Activated CD4-positive, CD25-positive, alpha-beta regulatory T cell treated with anti-CD3 and anti-CD28 coated beads, Interleukin-2, amount 50 U/mL, for 24 hours (primary cell): Measurements from ENCODE around the gene GRK5.

ENCODE experiments used
- ATAC-seq, 2 donors: fragments of 150-1000 bp; cut with Tn5 transposase; one replicate each; pipeline ENCODE4 v1.10.0; 2021; ENCODE audit warnings: mild to moderate bottlenecking in 1 of 2, moderate library complexity in 1 of 2

Gene GRK5

DNA sequence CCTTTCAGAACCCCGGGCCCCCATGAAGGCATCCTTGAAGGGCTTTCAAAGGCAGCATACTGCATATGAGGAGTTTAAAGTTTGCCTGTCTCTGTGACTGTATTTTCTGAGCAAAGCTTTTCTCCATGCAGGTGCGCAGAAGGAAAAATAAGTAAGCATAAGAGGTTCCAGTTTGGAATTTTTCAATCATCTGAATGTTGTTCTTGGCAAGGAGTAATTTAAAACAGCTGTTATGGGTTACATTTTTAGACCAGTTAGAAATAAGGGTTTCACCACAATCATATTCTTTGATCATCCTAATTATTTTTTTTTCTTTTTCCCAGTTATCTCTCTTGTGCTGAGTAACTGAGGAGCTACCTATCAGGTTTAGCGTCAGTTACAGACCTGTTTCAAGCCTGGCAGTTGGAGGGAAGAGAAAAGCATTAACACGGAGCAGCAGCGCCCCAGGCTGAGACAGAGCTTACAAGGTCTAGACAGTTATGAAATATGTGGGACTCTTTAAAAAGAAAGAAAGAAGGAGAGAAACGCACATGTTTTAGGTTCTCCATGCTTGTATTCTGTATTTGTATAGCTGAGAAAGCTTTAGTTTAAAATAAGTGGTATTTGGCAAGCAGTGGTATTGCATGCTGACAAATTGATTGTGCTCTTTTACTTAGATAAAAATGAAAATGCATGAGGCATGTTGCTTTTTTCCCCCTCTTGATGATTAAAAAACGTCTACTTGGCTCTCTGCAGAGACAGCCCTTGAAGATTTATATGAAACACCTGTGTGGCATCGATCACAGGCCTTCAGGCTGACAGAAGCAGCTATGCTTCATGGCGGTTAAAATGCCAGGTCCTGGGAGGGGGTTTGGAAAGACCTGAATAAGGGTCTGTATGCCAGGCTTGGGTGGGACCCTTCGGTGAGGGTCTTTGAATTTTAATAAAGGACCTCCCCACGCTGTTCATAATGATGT lies 157.6 kb downstream of the GRK5 start:
- no peak for ATAC-seq

DNA sequence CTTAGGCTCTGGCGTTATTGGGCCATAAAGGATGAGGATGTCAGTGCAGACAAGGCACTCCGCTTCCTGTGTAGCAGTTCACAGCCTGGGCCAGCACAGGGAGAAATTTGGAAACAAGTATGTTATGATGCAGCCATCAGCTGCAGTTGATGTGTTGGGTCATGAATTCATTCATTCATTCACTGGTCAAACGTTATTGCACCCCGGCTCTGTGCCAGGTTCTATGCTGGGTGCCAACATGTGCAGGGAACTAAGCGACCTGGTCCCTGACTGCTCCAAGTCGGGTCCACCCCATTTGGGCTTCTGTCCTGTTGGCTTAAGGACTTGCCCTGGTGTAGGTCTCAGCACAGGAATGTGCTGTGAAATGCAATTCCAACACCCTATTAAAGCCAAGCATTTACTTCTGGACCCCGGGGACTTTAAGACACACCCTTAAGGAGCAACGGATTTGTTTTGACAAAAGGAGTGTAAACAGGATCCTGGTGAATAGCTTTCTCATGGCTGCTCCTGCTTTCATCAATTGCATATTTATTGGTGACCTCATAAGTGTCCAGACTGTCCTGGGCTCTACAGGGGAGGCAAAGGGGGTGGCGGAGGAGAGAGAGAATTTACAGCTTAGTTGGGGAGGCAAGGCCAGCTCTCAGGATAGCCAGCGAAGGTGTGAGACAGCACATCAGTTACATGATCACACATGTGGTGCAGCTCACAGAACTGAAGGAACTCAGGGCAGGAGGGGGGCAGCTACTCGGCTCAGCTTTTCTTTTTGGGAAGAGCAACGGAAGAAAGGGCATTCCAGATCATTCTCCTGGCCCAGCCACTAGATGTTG lies 158.6 kb downstream of the GRK5 start:
- ATAC-seq = no peak

- ATAC-seq = no peak
Measured at GRCh38 chr10:119367841-119368549, 160.6 kb downstream of the GRK5 start.

DNA sequence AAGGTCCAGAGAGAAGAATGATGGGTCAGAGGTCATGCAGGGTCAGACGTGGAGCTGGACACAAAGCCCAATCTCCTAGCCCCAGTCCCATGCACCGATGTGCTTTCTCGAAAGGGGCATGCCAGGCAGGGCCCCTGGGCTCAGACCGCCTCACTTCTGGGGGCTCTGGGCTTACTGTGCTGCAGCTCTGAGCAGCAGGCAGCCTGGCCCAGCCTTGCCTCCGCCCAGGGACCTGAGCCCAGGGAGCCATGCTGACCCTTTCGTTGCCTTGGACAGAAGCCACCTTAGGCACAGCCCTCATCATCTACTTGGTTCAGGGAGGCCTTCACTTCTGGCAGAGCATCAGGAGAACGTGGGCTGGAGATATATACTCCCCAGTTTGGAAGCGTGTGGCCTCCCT lies 161.2 kb downstream of the GRK5 start:
- no peak for ATAC-seq

- ATAC-seq = no peak
Measured at GRCh38 chr10:119368991-119369869, 161.9 kb downstream of the GRK5 start.

DNA sequence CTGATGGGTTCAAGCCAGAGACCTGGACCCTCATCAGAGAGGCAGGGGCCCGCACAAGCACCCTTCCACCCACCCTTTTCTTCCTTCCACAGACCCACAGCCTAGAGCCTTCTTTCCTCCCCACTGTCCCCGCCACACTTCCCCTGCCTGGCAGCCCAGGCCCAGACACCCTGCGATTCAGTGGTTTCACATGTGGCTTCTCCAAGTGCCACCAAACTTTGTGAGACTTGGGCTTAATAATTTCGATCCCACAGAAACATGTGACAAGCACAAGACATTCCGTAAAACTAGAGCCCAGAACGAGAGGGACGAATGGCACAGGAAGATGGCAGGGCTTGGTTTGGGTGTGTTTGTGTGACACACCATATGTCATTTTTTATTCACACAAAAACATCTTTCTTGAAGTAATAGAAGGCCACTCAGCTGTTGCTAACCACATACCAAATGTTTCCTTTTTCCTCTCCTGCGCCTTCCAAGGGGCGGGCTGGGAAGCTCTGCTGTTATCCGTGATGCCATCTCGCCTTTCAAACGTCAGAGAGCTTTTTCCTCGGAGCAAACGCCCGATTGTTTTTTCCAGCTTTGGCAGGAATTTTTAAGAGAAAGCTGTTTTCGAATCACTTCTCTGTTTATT lies 162.9 kb downstream of the GRK5 start:
- ATAC-seq = no peak

GRCh38 chr10:119370972-119371703 lies 163.8 kb downstream of the GRK5 start:
- no peak for ATAC-seq

DNA sequence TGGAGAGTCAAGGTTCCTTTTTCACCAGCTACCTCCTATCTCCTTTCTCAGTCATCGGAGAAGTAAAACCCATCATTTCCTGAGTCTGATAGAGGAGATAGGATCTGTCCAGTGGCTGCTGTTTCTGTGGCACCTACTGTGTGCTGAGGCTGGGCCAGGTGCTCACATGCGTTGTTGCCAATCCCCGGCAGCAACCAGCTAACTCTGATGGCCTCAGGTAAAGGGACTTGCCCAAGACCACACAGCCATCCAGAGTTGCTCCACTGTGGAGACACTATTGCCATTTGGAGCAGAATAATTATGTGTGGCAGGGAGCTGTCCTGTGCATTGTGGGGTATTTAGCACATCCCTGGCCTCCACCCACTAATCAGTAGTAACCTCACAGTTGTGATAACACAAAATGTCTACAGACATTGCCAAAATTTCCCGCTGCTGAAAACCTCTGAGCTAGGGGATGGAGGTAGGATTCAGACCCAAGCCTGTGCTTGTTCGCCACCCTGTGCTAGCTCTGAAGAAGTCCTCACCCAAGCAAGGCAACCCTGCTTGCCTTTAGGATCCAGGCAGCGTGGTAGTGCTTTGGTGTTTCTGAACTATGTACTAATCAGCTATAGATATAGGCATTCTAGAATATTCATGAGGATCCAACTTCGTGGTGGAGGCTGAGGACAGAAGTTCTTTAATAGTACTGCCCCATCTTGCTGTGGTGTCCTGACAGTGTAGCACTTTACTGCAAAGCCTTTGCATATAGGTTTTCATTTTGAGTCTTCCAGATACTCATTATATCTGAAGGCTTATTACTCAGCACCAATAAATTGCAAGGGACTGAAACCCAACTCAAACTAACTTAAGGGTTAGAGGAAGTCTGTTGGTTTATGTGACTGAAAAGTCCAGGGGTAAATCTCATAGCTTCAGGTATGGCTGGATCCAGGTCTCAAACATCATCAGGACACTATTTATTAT lies 164.6 kb downstream of the GRK5 start:
- peak; percentile 35 to 72 for ATAC-seq

DNA sequence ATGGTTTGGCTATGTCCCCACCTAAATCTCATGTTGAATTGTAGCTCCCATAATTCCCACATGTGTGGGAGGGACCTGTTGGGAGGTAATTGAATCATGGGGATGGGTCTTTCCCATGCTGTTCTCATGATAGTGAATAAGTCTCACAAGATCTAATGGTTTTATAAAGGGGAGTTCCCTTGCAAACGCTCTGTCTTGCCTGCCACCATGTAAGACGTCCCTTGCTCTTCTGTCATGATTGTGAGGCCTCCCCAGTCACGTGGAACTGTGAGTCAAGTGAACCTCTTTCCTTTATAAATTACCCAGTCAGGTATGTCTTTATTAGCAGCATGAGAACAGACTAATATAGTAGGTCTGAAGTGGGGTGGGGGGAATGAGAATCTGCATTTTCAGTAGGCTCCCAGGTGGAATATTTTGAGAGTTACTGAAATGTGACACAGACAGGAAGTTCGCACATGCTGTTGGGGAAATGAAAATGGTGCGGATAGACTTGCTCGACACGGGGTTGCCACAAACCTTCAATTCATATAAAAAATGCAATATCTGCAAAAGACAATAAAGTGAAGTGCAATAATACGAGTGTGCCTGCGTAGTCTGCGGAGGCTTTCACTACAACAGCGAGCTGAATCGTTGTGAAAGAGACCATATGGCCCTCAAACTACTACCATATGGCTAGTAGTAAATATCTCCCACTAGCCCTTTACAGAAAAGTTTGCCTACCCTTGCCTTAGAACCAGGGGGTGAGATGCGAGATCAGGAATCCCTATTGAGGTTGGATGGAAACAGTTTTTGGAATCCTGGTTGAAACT lies 166.1 kb downstream of the GRK5 start:
- no peak for ATAC-seq

GRCh38 chr10:119374236-119374635 lies 166.9 kb downstream of the GRK5 start:
- ATAC-seq = no peak

DNA sequence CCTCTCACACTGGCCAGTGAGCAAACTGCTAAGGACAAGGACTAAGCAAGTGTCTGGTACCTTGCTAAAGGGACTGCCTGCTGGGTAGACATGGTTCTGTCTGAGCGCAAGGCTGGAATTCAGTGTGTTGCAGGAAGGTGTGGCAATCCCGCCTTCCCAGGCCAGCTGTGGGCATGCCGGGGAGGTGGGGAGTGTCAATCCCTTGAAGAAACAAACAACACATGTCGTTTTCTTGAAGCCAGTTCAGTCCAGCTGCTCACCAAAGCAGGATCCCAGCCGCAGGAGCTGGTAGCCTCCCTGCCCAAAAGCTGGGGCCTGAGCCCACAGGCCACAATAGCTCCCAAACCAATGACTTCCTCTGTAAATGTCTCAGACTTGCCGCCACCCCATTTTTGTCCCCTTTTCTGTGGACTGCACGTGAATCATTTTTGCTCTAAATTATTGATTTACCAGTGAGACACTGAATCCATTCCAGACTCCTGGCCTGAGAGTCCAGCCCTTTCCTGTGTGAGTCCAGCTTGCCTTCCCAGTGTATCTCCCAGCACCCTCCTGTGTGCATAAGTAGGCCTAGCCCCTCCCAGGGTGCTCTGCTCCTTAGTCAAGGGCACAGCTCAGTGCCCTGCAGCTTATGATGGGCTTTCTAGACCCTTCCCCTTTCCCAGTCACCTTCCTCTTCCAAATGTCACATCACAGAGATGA lies 168.4 kb downstream of the GRK5 start:
- ATAC-seq = no peak

DNA sequence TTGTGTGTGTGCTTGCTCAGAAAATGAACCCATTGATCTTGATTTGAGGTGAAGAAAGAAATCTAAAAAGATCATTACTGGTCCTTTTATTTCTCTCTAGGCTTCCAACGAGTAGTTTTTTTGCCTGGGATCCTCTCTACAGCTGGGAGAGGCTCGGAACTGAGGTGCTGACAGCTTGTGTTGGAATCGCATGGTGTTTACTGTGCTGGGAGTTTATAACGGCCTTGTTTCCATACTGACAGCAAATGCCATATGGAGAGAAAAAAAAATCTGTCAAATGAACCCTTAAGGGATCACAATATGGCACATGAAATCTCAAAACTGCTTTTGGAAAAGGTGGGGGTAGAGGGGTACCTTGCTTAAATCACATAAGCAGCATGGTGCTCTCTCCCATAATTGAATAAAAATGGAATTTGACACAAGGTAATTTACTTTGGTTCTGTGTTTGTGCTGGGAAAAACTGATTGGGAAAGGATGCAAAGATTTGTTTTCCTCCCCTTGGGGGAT lies 170.1 kb downstream of the GRK5 start:
- no peak for ATAC-seq

- ATAC-seq = no peak
Measured at GRCh38 chr10:119377958-119378736, 170.8 kb downstream of the GRK5 start.

DNA sequence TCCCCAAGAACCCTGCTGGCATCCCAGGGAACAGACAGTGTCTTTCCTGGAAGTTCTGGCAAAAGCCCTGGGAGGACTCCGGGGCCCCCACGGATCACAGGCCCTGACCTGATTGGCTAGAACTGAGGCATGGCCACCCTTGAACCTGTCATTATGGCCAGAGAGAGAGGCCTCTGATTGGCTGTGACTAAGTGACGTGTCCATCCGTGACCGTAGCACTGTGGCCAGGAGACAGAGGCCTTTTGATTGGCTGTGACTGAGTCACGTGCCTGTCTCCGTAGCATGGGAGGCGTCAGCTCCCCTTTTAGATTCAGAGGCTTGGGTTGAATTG lies 171.3 kb downstream of the GRK5 start:
- ATAC-seq = no peak

DNA sequence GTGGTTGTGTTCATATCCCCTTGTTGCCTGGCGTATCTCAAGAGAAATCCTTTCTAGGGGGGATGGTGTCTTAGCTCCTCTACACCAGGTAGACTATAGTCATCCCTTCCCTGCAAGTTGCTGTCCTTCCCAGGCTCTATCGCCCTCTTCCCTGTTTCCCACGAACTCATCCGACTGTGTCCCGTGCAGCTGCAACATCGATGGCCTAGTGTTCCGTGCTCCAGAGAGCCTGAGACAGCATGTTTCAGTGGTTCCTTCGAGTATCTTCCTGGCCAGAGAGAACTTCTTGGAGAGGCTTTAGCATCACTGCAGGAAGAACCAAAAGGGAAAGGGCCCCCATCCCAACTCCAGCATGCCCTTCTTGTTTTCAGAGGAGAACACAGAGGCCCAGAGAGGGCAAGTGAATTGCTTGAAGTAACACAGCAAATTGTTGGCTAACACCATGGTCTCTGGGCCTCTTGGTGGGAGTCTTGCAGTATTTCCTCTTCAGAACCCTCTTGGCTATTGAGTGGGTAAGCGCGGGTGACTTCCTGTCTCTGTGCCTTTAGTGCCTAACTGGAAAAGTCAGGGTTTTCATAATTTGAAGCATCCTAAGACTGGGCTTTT lies 172.2 kb downstream of the GRK5 start:
- no peak for ATAC-seq

GRCh38 chr10:119383174-119383856 lies 175.9 kb downstream of the GRK5 start:
- no peak for ATAC-seq
